Type B pancreatic cell (in vitro differentiated cells): ENCODE measurements around the gene SLC22A16. TPM values are rescaled to one million over a fixed set of nuclear protein-coding genes. Genes with fewer than 3 reads are reported as not detected.

Experiments used
- DNase-seq: peaks from one replicate; pipeline ENCODE4 v3.0.0; 2021; ENCODE audit warnings: mixed read lengths; ENCODE audit not compliant: unreplicated experiment; ENCODE audit errors: extremely low spot score
- H3K27ac Mint-ChIP-seq: 2 replicates; pipeline ENCODE4 v1.8.0; 2021; ENCODE audit warnings: mild to moderate bottlenecking, mixed read lengths
- H3K27me3 Mint-ChIP-seq: 2 replicates; pipeline ENCODE4 v1.8.0; 2021; ENCODE audit warnings: mixed read lengths
- H3K36me3 Mint-ChIP-seq: 2 replicates; pipeline ENCODE4 v1.8.0; 2021; ENCODE audit warnings: mixed read lengths
- H3K4me1 Mint-ChIP-seq: one replicate; pipeline ENCODE4 v1.8.0; 2021; ENCODE audit warnings: mixed read lengths; ENCODE audit not compliant: unreplicated experiment
- H3K4me3 Mint-ChIP-seq: 2 replicates; pipeline ENCODE4 v1.8.0; 2021; ENCODE audit warnings: mild to moderate bottlenecking, mixed read lengths
- H3K9me3 Mint-ChIP-seq: 2 replicates; pipeline ENCODE4 v1.8.0; 2021; ENCODE audit warnings: mixed read lengths
- CTCF ChIP-seq: fragments of 200-600 bp; sonication (generic); conservative IDR thresholded peaks from 2 replicates; pipeline ENCODE4 v1.5.0; 2021; ENCODE audit warnings: antibody characterized with exemption, mild to moderate bottlenecking
- total RNA-seq: library from RNA; stranded (reverse); gene quantifications from 2 replicates; pipeline ENCODE4 v1.2.1, GENCODE V29; 2021; ENCODE audit warnings: low replicate concordance

The SLC22A16 gene
- total RNA-seq, 1 donor from 2014 or later = not detected

GRCh38 chr6:110430741-110431140, 45.7 kb downstream of the SLC22A16 start:
- no peak for DNase-seq
- H3K4me1 Mint-ChIP-seq = no peaks in the 10 kb centered on the region
- H3K27ac Mint-ChIP-seq = no peak overlapping the region
- H3K27me3 Mint-ChIP-seq = peaks cover 4% of the 10 kb centered on the region
- TF ChIP-seq CTCF = no peak
- H3K4me3 Mint-ChIP-seq = no peak overlapping the region
- H3K36me3 Mint-ChIP-seq = no peaks in the 10 kb centered on the region
- H3K9me3 Mint-ChIP-seq = no peaks in the 10 kb centered on the region

GRCh38 chr6:110430236-110430635, 46.2 kb downstream of the SLC22A16 start:
- Mint-ChIP-seq H3K9me3 (no peaks in the 10 kb centered on the region), H3K4me3 (peak overlapping the region; percentile 25), H3K4me1 (no peaks in the 10 kb centered on the region), H3K36me3 (no peaks in the 10 kb centered on the region), H3K27me3 (peaks cover 5% of the 10 kb centered on the region), H3K27ac (no peak overlapping the region)
- TF ChIP-seq CTCF = no peak
- no peak for DNase-seq

- Mint-ChIP-seq H3K27ac (no peak overlapping the region), H3K9me3 (no peaks in the 10 kb centered on the region), H3K4me1 (peaks cover 4% of the 10 kb centered on the region), H3K36me3 (no peaks in the 10 kb centered on the region), H3K4me3 (no peak overlapping the region), H3K27me3 (peaks cover 9% of the 10 kb centered on the region)
- TF ChIP-seq CTCF = no peak
- no peak for DNase-seq
Measured at GRCh38 chr6:110428153-110428552, 48.3 kb downstream of the SLC22A16 start.

- Mint-ChIP-seq H3K4me3 (no peak overlapping the region), H3K36me3 (no peaks in the 10 kb centered on the region), H3K27ac (no peak overlapping the region), H3K4me1 (peaks cover 4% of the 10 kb centered on the region), H3K9me3 (peaks cover 6% of the 10 kb centered on the region), H3K27me3 (peaks cover 11% of the 10 kb centered on the region)
- no peak for DNase-seq
- TF ChIP-seq CTCF = no peak
Measured at GRCh38 chr6:110425816-110426215, 50.6 kb downstream of the SLC22A16 start.

GRCh38 chr6:110422444-110422822, 54.0 kb downstream of the SLC22A16 start:
- no peak for TF ChIP-seq CTCF
- peaks cover 11% of the 10 kb centered on the region for H3K27me3 Mint-ChIP-seq

More at GRCh38 chr6:110422444-110422822, 54.0 kb downstream of the SLC22A16 start:
- H3K4me1 Mint-ChIP-seq = peaks cover 13% of the 10 kb centered on the region
- H3K9me3 Mint-ChIP-seq = peaks cover 6% of the 10 kb centered on the region
- H3K36me3 Mint-ChIP-seq = no peaks in the 10 kb centered on the region
- no peak overlapping the region for H3K4me3 Mint-ChIP-seq
- DNase-seq = no peak
- peak overlapping the region; percentile 37 for H3K27ac Mint-ChIP-seq
